Osteoblast (primary cell): ENCODE data around the gene PPP1R10. TPM values are rescaled to one million over a fixed set of nuclear protein-coding genes. Genes with fewer than 3 reads are reported as not detected.
A peak's percentile ranks its signal among the peaks of the same experiment; 100 is the strongest.

ENCODE experiments used
- DNase-seq: peaks from one replicate; pipeline ENCODE4 v3.0.0; 2011; ENCODE audit warnings: low spot score, mixed read lengths; ENCODE audit not compliant: insufficient read length; ENCODE audit errors: missing footprints
- H2AFZ ChIP-seq: 2 replicates; pipeline ENCODE4 v1.6.0; 2011; ENCODE audit warnings: mild to moderate bottlenecking, low read length
- H3K27ac ChIP-seq: 2 replicates; pipeline ENCODE4 v1.5.1; 2011; ENCODE audit warnings: mild to moderate bottlenecking, low read depth, low read length, moderate library complexity
- H3K27me3 ChIP-seq: 2 replicates; pipeline ENCODE4 v1.6.0; 2012; ENCODE audit warnings: mild to moderate bottlenecking, control low read depth, inconsistent platforms, low read length, moderate library complexity; ENCODE audit not compliant: insufficient read depth
- H3K36me3 ChIP-seq: 2 replicates; pipeline ENCODE4 v1.5.1; 2011; ENCODE audit warnings: mild to moderate bottlenecking, low read length, control low read depth, moderate library complexity; ENCODE audit not compliant: insufficient read depth
- H3K4me1 ChIP-seq: 2 replicates; pipeline ENCODE4 v1.5.1; 2011; ENCODE audit warnings: mild to moderate bottlenecking, low read length, control low read depth, moderate library complexity; ENCODE audit not compliant: insufficient read depth
- H3K4me2 ChIP-seq: 2 replicates; pipeline ENCODE4 v1.6.0; 2011; ENCODE audit warnings: mild to moderate bottlenecking, low read length; ENCODE audit not compliant: insufficient read depth
- H3K4me3 ChIP-seq: fragments of 200-600 bp; sonication (generic); 3 replicates; pipeline ENCODE4 v1.5.1; 2012; ENCODE audit warnings: mild to moderate bottlenecking, low read length, inconsistent platforms; ENCODE audit not compliant: insufficient read depth
- H3K79me2 ChIP-seq: 2 replicates; pipeline ENCODE4 v1.6.0; 2012; ENCODE audit warnings: mild to moderate bottlenecking, low read length, control low read depth, inconsistent platforms; ENCODE audit not compliant: insufficient read depth
- H3K9me3 ChIP-seq: 2 replicates; pipeline ENCODE4 v1.5.1; 2011; ENCODE audit warnings: low read depth, low read length, control low read depth
- H4K20me1 ChIP-seq: 2 replicates; pipeline ENCODE4 v1.6.0; 2012; ENCODE audit warnings: mild to moderate bottlenecking, low read length, control low read depth; ENCODE audit not compliant: insufficient read depth
- total RNA-seq: library from RNA; depleted of rRNA; stranded (reverse); fragments of >200 nt; gene quantifications from 2 replicates; pipeline ENCODE4 v1.2.3, GENCODE V29; 2012
- TF ChIP-seq, protein P1 (sequence below): IDR thresholded peaks from 2 replicates; pipeline ENCODE4 v1.5.1; 2011; ENCODE audit warnings: mild to moderate bottlenecking, low read depth, low read length, moderate library complexity; ENCODE audit errors: extremely low read depth

Gene PPP1R10
- total RNA-seq, 1 donor, result 29.0 TPM

DNA sequence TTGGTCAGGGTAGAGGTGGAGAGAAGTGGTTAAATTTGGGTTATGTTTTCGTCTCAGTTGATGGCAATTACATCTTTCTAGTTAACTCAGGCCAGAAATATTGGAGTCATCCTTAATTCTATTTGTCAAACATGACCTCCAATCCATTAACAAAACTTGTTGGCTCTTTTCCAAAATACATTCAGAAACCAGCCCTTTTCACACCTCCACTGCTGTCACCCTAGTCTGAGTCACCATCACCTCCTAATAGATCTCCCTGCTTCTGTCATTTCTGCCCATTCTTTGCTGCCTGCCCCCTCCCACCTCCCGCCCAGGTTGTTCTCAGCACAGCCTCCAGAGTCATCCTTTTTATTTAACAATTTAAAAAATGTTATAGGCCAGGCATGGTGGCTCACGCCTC, 48.8 kb downstream of the PPP1R10 start:
- no peaks in the 10 kb centered on the region for H3K36me3 ChIP-seq
- H3K27ac ChIP-seq, result no peak overlapping the region
- peaks cover 20% of the 10 kb centered on the region for H4K20me1 ChIP-seq
- peaks cover 20% of the 10 kb centered on the region for H3K79me2 ChIP-seq
- no peak for DNase-seq
- no peak overlapping the region for H2AFZ ChIP-seq
- H3K4me2 ChIP-seq, result no peak overlapping the region
- H3K9me3 ChIP-seq, result no peaks in the 10 kb centered on the region
- TF ChIP-seq, protein P1, sequence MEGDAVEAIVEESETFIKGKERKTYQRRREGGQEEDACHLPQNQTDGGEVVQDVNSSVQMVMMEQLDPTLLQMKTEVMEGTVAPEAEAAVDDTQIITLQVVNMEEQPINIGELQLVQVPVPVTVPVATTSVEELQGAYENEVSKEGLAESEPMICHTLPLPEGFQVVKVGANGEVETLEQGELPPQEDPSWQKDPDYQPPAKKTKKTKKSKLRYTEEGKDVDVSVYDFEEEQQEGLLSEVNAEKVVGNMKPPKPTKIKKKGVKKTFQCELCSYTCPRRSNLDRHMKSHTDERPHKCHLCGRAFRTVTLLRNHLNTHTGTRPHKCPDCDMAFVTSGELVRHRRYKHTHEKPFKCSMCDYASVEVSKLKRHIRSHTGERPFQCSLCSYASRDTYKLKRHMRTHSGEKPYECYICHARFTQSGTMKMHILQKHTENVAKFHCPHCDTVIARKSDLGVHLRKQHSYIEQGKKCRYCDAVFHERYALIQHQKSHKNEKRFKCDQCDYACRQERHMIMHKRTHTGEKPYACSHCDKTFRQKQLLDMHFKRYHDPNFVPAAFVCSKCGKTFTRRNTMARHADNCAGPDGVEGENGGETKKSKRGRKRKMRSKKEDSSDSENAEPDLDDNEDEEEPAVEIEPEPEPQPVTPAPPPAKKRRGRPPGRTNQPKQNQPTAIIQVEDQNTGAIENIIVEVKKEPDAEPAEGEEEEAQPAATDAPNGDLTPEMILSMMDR, result no peak
- H3K27me3 ChIP-seq, result no peaks in the 10 kb centered on the region
- no peak overlapping the region for H3K4me3 ChIP-seq
- peaks cover 23% of the 10 kb centered on the region for H3K4me1 ChIP-seq

DNA sequence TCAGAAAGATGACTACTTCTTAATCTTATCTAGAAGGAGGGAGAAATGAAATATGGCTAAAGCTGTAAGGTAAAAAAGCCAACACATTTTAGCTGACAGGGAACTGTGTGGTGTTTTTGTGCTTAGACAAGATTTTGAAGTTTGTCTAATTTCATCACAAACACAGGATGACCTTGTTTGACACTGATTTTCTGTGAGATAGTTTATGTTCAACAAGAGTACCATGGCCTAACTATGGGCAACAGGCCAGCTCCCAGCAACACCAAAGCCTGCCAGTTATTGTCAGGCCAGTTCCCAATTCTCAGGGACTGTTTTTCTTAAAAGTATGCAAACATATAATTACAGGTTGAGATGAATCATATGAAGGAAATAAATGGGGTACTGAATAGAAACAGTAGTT, 51.3 kb downstream of the PPP1R10 start:
- H3K79me2 ChIP-seq, result no peaks in the 10 kb centered on the region
- H3K27me3 ChIP-seq, result no peaks in the 10 kb centered on the region
- no peak overlapping the region for H3K4me3 ChIP-seq
- H3K36me3 ChIP-seq, result peaks cover 16% of the 10 kb centered on the region
- H3K4me2 ChIP-seq, result no peak overlapping the region
- no peak overlapping the region for H3K27ac ChIP-seq
- H2AFZ ChIP-seq, result no peak overlapping the region
- no peaks in the 10 kb centered on the region for H3K9me3 ChIP-seq
- H3K4me1 ChIP-seq, result peaks cover 8% of the 10 kb centered on the region
- TF ChIP-seq, protein P1, result no peak
- H4K20me1 ChIP-seq, result no peaks in the 10 kb centered on the region
- peak; percentile 32 for DNase-seq

DNA sequence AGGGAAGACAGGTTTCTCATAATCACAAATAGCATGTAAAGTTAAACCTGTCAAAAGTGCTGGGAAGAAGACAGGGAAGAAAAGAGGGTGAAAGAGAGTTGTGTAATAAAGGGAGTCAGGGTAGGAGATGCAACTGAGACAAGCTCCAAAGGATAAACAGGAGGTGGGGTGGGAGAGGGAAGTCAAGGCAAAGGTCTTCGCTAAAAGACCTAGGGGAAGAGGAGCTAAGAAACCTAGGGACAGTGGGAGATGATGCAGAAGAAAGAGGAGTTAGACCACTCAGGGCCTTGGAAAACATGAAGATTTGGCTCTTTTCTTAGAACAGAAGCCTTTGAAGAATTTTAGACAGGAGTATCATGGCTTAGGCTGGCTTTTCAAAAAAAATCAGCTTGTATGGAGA, 52.9 kb downstream of the PPP1R10 start:
- H3K4me3 ChIP-seq, result no peak overlapping the region

DNA sequence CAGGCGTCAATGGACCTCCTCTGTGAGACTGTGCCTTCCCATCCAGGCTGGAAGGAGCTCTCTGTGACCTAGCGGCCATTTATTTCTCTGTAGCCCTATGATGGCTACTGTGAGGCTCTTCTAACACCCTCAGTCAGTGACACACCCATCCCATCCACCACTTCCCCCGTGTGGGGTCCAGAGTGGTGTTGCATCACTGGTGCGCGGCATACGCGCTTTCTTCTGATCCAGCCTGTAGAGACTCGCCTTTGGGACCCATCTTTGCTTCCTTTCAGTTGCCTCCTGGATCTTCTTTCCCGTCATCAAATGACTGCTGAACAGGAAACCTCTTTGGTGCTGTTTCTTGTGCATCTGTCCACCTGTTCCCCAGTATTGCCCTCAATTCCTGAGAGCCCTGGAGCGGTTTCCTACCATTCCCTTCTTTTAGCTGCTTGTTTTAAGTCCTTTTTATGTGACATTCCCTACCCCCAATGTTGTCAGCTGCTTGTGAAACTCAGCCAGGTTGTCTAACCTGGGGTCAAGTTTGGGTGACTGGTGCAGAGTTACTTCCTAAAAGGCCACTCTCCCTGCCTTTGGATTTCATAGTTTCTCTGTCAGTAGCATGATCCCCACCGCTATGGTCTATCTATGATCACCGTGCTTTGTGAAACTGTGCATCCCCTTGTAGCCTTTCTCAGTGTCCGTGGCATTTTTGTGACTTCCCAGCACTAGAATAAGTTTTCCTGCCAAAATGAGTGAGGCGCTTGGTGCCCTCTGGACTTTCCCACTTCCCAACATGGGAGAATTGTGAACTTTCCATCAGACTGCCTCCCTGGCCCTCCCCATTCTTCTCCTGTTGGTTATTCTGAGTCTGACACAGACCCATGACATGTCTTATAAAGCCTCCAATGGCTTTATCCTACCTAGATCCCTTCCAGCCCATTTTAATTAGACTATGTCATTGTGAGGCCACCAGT, 54.3 kb downstream of the PPP1R10 start:
- peaks cover 7% of the 10 kb centered on the region for H3K4me1 ChIP-seq
- peaks cover 15% of the 10 kb centered on the region for H3K79me2 ChIP-seq
- H3K27ac ChIP-seq, result no peak overlapping the region
- no peaks in the 10 kb centered on the region for H3K9me3 ChIP-seq
- no peak overlapping the region for H2AFZ ChIP-seq
- peaks cover 4% of the 10 kb centered on the region for H4K20me1 ChIP-seq
- H3K4me2 ChIP-seq, result no peak overlapping the region
- TF ChIP-seq, protein P1, result no peak
- no peak overlapping the region for H3K4me3 ChIP-seq
- DNase-seq, result peak; percentile 21
- H3K27me3 ChIP-seq, result no peaks in the 10 kb centered on the region
- H3K36me3 ChIP-seq, result peaks cover 23% of the 10 kb centered on the region

More for the DNA sequence above, 52.9 kb downstream of the PPP1R10 start:
- Histone ChIP-seq H2AFZ (no peak overlapping the region), H3K27ac (no peak overlapping the region), H3K4me2 (no peak overlapping the region), H3K36me3 (peaks cover 16% of the 10 kb centered on the region), H3K4me1 (no peaks in the 10 kb centered on the region), H3K9me3 (no peaks in the 10 kb centered on the region), H4K20me1 (no peaks in the 10 kb centered on the region), H3K27me3 (no peaks in the 10 kb centered on the region), H3K79me2 (peaks cover 3% of the 10 kb centered on the region)
- TF ChIP-seq, protein P1, result no peak
- peak; percentile 51 for DNase-seq
